Activated CD8-positive, alpha-beta T cell treated with anti-CD3 and anti-CD28 coated beads for 36 hours (primary cell): ENCODE results near the gene BUB1B. TPM values are rescaled to one million over a fixed set of nuclear protein-coding genes. Genes with fewer than 3 reads are reported as not detected.

Experiments
- ATAC-seq: fragments of 200-7000 bp; cut with Tn5 transposase; one replicate; pipeline ENCODE4 v1.10.0; 2021; ENCODE audit warnings: mild to moderate bottlenecking, moderate library complexity
- CTCF ChIA-PET: fragments of 350-600 bp; sonication (Branson Sonifier 250); formaldehyde crosslinking; loops from one replicate; lab custom pipeline; 2021; ENCODE audit warnings: antibody characterized with exemption; lab: Charles Lee
- POLR2A ChIA-PET: fragments of 350-600 bp; sonication (Branson Sonifier 250); formaldehyde crosslinking; loops from one replicate; lab custom pipeline; 2021; ENCODE audit warnings: antibody characterized with exemption; lab: Charles Lee
- DNase-seq: peaks from one replicate; pipeline ENCODE4 v3.0.0-alpha.2; 2020
- H3K27ac Mint-ChIP-seq: one replicate; pipeline ENCODE4 v1.8.0; 2021; ENCODE audit warnings: mild to moderate bottlenecking, mixed read lengths
- H3K27me3 Mint-ChIP-seq: one replicate; pipeline ENCODE4 v1.8.0; 2021; ENCODE audit warnings: mixed read lengths
- H3K36me3 Mint-ChIP-seq: one replicate; pipeline ENCODE4 v1.8.0; 2021; ENCODE audit warnings: low read depth, mixed read lengths
- H3K4me1 Mint-ChIP-seq: one replicate; pipeline ENCODE4 v1.8.0; 2021; ENCODE audit warnings: low read depth, mixed read lengths
- H3K4me3 Mint-ChIP-seq: one replicate; pipeline ENCODE4 v1.8.0; 2021; ENCODE audit warnings: mild to moderate bottlenecking, moderate library complexity, mixed read lengths
- H3K9me3 Mint-ChIP-seq: one replicate; pipeline ENCODE4 v1.8.0; 2021; ENCODE audit warnings: mixed read lengths
- CTCF ChIP-seq: fragments of 200-600 bp; IDR thresholded peaks from one replicate; pipeline ENCODE4 v1.8.0; 2022; ENCODE audit warnings: antibody characterized with exemption, mild to moderate bottlenecking
- intact Hi-C: fragments of 100-400 bp; cut with micrococcal nuclease; formaldehyde crosslinking; loops from one replicate; pipeline ENCODE4 v1.10.0; 2022
- total RNA-seq, 2 experiments: library from RNA; stranded (reverse); gene quantifications; one replicate each; pipeline ENCODE4 v1.2.3, GENCODE V29; 2021

Gene BUB1B
- total RNA-seq, 2 experiments from 2014 or later, result 79.6 to 82.5 TPM

DNA sequence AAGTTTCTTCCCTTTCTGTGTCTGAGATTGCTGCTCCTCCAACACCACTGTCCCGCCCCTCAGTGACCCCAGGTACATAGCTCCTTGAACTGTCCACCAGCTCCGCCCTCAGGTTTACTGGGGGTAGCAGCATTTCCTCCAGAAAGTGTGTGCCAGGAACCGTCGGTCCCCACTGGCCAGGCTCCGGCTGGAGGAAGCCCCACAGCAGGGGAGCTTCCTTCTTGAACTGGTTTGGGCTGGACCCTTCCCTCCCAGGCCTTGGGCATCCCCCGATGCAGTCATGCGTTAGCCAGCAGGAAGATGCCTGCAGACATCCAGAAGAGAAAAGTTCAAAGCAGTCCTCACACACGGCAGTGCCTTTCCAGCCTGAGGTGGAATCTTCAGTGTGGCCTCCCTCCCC lies 97.7 kb downstream of the BUB1B start:
- Mint-ChIP-seq H3K27me3 (peaks cover 18% of the 10 kb centered on the region), H3K36me3 (no peaks in the 10 kb centered on the region), H3K4me3 (no peak overlapping the region), H3K27ac (no peak overlapping the region), H3K9me3 (no peaks in the 10 kb centered on the region), H3K4me1 (peaks cover 3% of the 10 kb centered on the region)
- no peak for TF ChIP-seq CTCF
- ATAC-seq (no peak), DNase-seq (no peak)
- intact Hi-C loops, result no loop called here
- POLR2A ChIA-PET, result interaction anchor here (0.7 kb wide), 1 partner anchor 148 kb away, joined by 3 read pairs; no protein-coding TSS in a partner anchor
- CTCF ChIA-PET, result interaction anchor here (1.2 to 10.6 kb wide), 7 partner anchors 15 to 213 kb away, joined by 3 to 88 read pairs (median 5); no protein-coding TSS in a partner anchor

DNA sequence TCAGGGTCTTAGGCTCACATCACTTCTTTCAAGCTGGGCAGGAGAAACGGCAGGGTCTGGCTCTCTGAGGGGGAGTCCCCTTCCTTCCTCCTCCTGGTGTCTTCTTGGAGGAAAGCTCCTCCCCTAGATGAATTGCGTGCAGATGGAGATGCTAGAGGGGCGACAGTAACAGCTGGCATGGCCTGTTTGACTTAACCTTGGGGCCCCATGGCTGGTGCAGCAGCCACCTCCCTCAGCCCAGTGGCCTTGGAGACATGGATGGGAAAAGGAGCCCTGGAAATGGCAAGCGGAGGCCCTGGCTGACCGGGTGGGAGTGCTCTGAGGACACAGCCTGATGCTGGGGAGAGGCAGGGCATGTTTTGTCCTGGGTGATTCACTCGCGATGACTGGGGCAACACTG lies 98.2 kb downstream of the BUB1B start:
- Mint-ChIP-seq H3K4me1 (no peaks in the 10 kb centered on the region), H3K27ac (no peak overlapping the region), H3K4me3 (no peak overlapping the region), H3K9me3 (no peaks in the 10 kb centered on the region), H3K27me3 (peaks cover 13% of the 10 kb centered on the region), H3K36me3 (no peaks in the 10 kb centered on the region)
- ChIA-PET POLR2A (interaction anchor here (0.7 kb wide), 1 partner anchor 148 kb away, joined by 3 read pairs; no protein-coding TSS in a partner anchor), CTCF (interaction anchor here (1.2 to 10.6 kb wide), 7 partner anchors 15 to 214 kb away, joined by 3 to 88 read pairs (median 5); no protein-coding TSS in a partner anchor)
- TF ChIP-seq CTCF, result no peak
- intact Hi-C loops, result no loop called here
- ATAC-seq, result no peak
- no peak for DNase-seq

- Mint-ChIP-seq H3K4me1 (no peaks in the 10 kb centered on the region), H3K27ac (no peak overlapping the region), H3K9me3 (no peaks in the 10 kb centered on the region), H3K36me3 (no peaks in the 10 kb centered on the region), H3K4me3 (no peak overlapping the region), H3K27me3 (no peaks in the 10 kb centered on the region)
- ChIA-PET POLR2A (interaction anchor here (0.7 to 1.4 kb wide), 2 partner anchors 11 to 29 kb away, joined by 3 to 4 read pairs; no protein-coding TSS in a partner anchor), CTCF (interaction anchor here (1.0 to 10.6 kb wide), 8 partner anchors 11 to 224 kb away, joined by 3 to 88 read pairs (median 6); partner anchors contain the start of gene SRP14)
- DNase-seq, result no peak
- TF ChIP-seq CTCF, result no peak
- intact Hi-C loops, result no loop called here
- ATAC-seq, result no peak
Measured at GRCh38 chr15:40263024-40263754, 102.3 kb downstream of the BUB1B start.

DNA sequence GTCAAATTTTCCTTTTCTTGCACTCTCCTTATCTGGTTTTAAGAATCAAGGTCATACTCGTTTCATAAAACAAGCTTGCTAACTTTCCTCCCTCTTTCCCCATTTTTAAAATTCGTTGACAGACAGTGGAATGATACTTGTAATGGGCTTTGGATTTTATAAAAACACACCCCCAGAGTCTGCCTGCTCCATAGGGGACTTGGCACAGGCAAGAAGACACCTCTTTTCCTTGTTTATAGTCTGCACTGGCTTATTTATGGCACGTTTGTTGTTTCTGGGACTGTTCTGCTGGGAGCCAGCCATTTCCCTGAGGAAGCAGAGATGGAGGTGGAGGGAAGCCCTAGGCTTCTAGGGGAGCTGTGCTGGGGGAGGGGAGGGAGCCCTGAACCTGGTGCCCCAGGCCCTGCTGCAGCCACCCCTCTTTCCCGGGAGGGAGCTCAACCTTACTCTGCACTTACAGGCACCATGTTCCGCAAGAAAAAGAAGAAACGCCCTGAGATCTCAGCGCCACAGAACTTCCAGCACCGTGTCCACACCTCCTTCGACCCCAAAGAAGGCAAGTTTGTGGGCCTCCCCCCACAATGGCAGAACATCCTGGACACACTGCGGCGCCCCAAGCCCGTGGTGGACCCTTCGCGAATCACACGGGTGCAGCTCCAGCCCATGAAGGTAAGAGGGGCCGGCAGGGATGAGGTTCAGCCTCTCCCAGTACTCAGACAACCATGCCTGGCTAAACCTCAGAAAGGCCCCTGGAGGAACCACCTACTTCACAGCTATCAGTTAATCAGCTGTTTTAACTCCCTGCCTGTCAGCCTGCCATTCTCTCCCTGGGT lies 103.7 kb downstream of the BUB1B start:
- Mint-ChIP-seq H3K36me3 (no peaks in the 10 kb centered on the region), H3K4me1 (no peaks in the 10 kb centered on the region), H3K9me3 (no peaks in the 10 kb centered on the region), H3K4me3 (no peak overlapping the region), H3K27me3 (no peaks in the 10 kb centered on the region), H3K27ac (no peak overlapping the region)
- no peak for TF ChIP-seq CTCF
- intact Hi-C loops, result no loop called here
- ATAC-seq (no peak), DNase-seq (no peak)
- ChIA-PET POLR2A (interaction anchor here (1.4 kb wide), 1 partner anchor 10 kb away, joined by 4 read pairs; no protein-coding TSS in a partner anchor), CTCF (interaction anchor here (0.8 to 10.6 kb wide), 10 partner anchors 9 to 219 kb away, joined by 3 to 88 read pairs (median 4); no protein-coding TSS in a partner anchor)
